ENCODE results near the gene SGSM2.

Gene SGSM2

GRCh38 chr17:2410951-2411350 is 73.7 kb downstream of the SGSM2 start:
- Histone ChIP-seq H3K27me3 (ENCODE audit: insufficient read depth, low read length, poor library complexity) (no peaks in the 10 kb centered on the region), H2AK5ac (ENCODE audit: low read length) (no peak overlapping the region), H3K23ac (ENCODE audit: low read length) (no peak overlapping the region), H3K4me3 (ENCODE audit: low read length) (no peak overlapping the region), H3K9ac (ENCODE audit: low read length) (no peak overlapping the region), H3K4me1 (ENCODE audit: control insufficient read depth, low read depth, low read length) (no peaks in the 10 kb centered on the region), H3K36me3 (ENCODE audit: control insufficient read depth, insufficient read depth, low read length) (no peaks in the 10 kb centered on the region), H3K4ac (ENCODE audit: low read depth, low read length) (no peak overlapping the region), H3K18ac (ENCODE audit: low read length) (no peak overlapping the region), H3K79me2 (ENCODE audit: control insufficient read depth, insufficient read depth, low read length) (no peaks in the 10 kb centered on the region), H2BK120ac (ENCODE audit: low read depth, low read length) (no peak overlapping the region), H4K5ac (ENCODE audit: low read length) (no peak overlapping the region), H2BK5ac (ENCODE audit: low read length) (no peak overlapping the region), H3K79me1 (ENCODE audit: low read length) (no peaks in the 10 kb centered on the region), H2BK15ac (replicated peaks; ENCODE audit: low read depth) (no peak overlapping the region), H3K27ac (ENCODE audit: low read depth, low read length) (no peak overlapping the region), H4K8ac (ENCODE audit: low read depth, low read length) (no peak overlapping the region), H3K56ac (ENCODE audit: low read length) (no peak overlapping the region), H3K4me2 (ENCODE audit: low read length) (no peak overlapping the region)
- WGBS (ENCODE audit: extremely low coverage, insufficient coverage, low lambda C conversion rate): no CpG with 5 or more reads among the region's 7 CpGs
- DNase-seq: no peak

GRCh38 chr17:2412561-2413021 is 75.3 kb downstream of the SGSM2 start:
- no peak overlapping the region for H2BK120ac ChIP-seq (ENCODE audit: low read depth, low read length)
- no peak overlapping the region for H2AK5ac ChIP-seq (ENCODE audit: low read length)
- no peaks in the 10 kb centered on the region for H3K79me2 ChIP-seq (ENCODE audit: control insufficient read depth, insufficient read depth, low read length)
- no peak overlapping the region for H4K5ac ChIP-seq (ENCODE audit: low read length)
- H3K4me2 ChIP-seq (ENCODE audit: low read length): no peak overlapping the region
- peak; percentile 86 for DNase-seq
- no peak overlapping the region for H3K4me3 ChIP-seq (ENCODE audit: low read length)
- H2BK5ac ChIP-seq (ENCODE audit: low read length): no peak overlapping the region
- WGBS (ENCODE audit: extremely low coverage, insufficient coverage, low lambda C conversion rate): no CpG with 5 or more reads among the region's 2 CpGs
- no peak overlapping the region for H3K56ac ChIP-seq (ENCODE audit: low read length)
- no peak overlapping the region for H3K4ac ChIP-seq (ENCODE audit: low read depth, low read length)
- H3K27ac ChIP-seq (ENCODE audit: low read depth, low read length): no peak overlapping the region
- H3K9ac ChIP-seq (ENCODE audit: low read length): no peak overlapping the region
- no peak overlapping the region for H3K18ac ChIP-seq (ENCODE audit: low read length)
- H2BK15ac ChIP-seq (replicated peaks; ENCODE audit: low read depth): no peak overlapping the region
- no peaks in the 10 kb centered on the region for H3K27me3 ChIP-seq (ENCODE audit: insufficient read depth, low read length, poor library complexity)
- H3K79me1 ChIP-seq (ENCODE audit: low read length): peaks cover 2% of the 10 kb centered on the region
- H4K8ac ChIP-seq (ENCODE audit: low read depth, low read length): no peak overlapping the region
- no peaks in the 10 kb centered on the region for H3K36me3 ChIP-seq (ENCODE audit: control insufficient read depth, insufficient read depth, low read length)
- H3K23ac ChIP-seq (ENCODE audit: low read length): no peak overlapping the region
- H3K4me1 ChIP-seq (ENCODE audit: control insufficient read depth, low read depth, low read length): no peaks in the 10 kb centered on the region

GRCh38 chr17:2414446-2415064 is 77.3 kb downstream of the SGSM2 start:
- no peak overlapping the region for H2BK5ac ChIP-seq (ENCODE audit: low read length)
- H4K5ac ChIP-seq (ENCODE audit: low read length): no peak overlapping the region
- no peak overlapping the region for H3K4ac ChIP-seq (ENCODE audit: low read depth, low read length)
- no peaks in the 10 kb centered on the region for H3K4me1 ChIP-seq (ENCODE audit: control insufficient read depth, low read depth, low read length)
- no peaks in the 10 kb centered on the region for H3K27me3 ChIP-seq (ENCODE audit: insufficient read depth, low read length, poor library complexity)
- no CpG with 5 or more reads among the region's 22 CpGs for WGBS (ENCODE audit: extremely low coverage, insufficient coverage, low lambda C conversion rate)
- no peak overlapping the region for H3K4me3 ChIP-seq (ENCODE audit: low read length)
- no peak overlapping the region for H3K18ac ChIP-seq (ENCODE audit: low read length)
- H3K9ac ChIP-seq (ENCODE audit: low read length): no peak overlapping the region
- H3K23ac ChIP-seq (ENCODE audit: low read length): no peak overlapping the region
- H3K27ac ChIP-seq (ENCODE audit: low read depth, low read length): no peak overlapping the region
- no peak overlapping the region for H2AK5ac ChIP-seq (ENCODE audit: low read length)
- no peak overlapping the region for H3K4me2 ChIP-seq (ENCODE audit: low read length)
- H2BK120ac ChIP-seq (ENCODE audit: low read depth, low read length): no peak overlapping the region
- no peaks in the 10 kb centered on the region for H3K79me2 ChIP-seq (ENCODE audit: control insufficient read depth, insufficient read depth, low read length)
- no peak overlapping the region for H4K8ac ChIP-seq (ENCODE audit: low read depth, low read length)
- no peak overlapping the region for H2BK15ac ChIP-seq (replicated peaks; ENCODE audit: low read depth)
- no peak overlapping the region for H3K56ac ChIP-seq (ENCODE audit: low read length)
- peaks cover 4% of the 10 kb centered on the region for H3K36me3 ChIP-seq (ENCODE audit: control insufficient read depth, insufficient read depth, low read length)
- no peak for DNase-seq
- peaks cover 2% of the 10 kb centered on the region for H3K79me1 ChIP-seq (ENCODE audit: low read length)

- Histone ChIP-seq H3K4me3 (ENCODE audit: low read length) (no peak overlapping the region), H3K56ac (ENCODE audit: low read length) (no peak overlapping the region), H3K36me3 (ENCODE audit: control insufficient read depth, insufficient read depth, low read length) (peaks cover 4% of the 10 kb centered on the region), H3K79me2 (ENCODE audit: control insufficient read depth, insufficient read depth, low read length) (no peaks in the 10 kb centered on the region), H2BK120ac (ENCODE audit: low read depth, low read length) (no peak overlapping the region), H3K79me1 (ENCODE audit: low read length) (peaks cover 2% of the 10 kb centered on the region), H3K4me1 (ENCODE audit: control insufficient read depth, low read depth, low read length) (no peaks in the 10 kb centered on the region), H2AK5ac (ENCODE audit: low read length) (no peak overlapping the region), H3K4ac (ENCODE audit: low read depth, low read length) (no peak overlapping the region), H2BK5ac (ENCODE audit: low read length) (no peak overlapping the region), H3K18ac (ENCODE audit: low read length) (no peak overlapping the region), H3K27ac (ENCODE audit: low read depth, low read length) (no peak overlapping the region), H3K23ac (ENCODE audit: low read length) (no peak overlapping the region), H3K9ac (ENCODE audit: low read length) (no peak overlapping the region), H4K8ac (ENCODE audit: low read depth, low read length) (no peak overlapping the region), H4K5ac (ENCODE audit: low read length) (no peak overlapping the region), H2BK15ac (replicated peaks; ENCODE audit: low read depth) (no peak overlapping the region), H3K4me2 (ENCODE audit: low read length) (no peak overlapping the region), H3K27me3 (ENCODE audit: insufficient read depth, low read length, poor library complexity) (no peaks in the 10 kb centered on the region)
- DNase-seq: no peak
- WGBS (ENCODE audit: extremely low coverage, insufficient coverage, low lambda C conversion rate): no CpG with 5 or more reads among the region's 9 CpGs
These were observed 77.8 kb downstream of the SGSM2 start for GRCh38 chr17:2415081-2415480.

GRCh38 chr17:2416010-2416734 is 78.9 kb downstream of the SGSM2 start:
- Histone ChIP-seq H3K36me3 (ENCODE audit: control insufficient read depth, insufficient read depth, low read length) (peaks cover 4% of the 10 kb centered on the region), H2AK5ac (ENCODE audit: low read length) (no peak overlapping the region), H3K56ac (ENCODE audit: low read length) (no peak overlapping the region), H3K27ac (ENCODE audit: low read depth, low read length) (no peak overlapping the region), H3K79me1 (ENCODE audit: low read length) (peaks cover 2% of the 10 kb centered on the region), H4K5ac (ENCODE audit: low read length) (no peak overlapping the region), H4K8ac (ENCODE audit: low read depth, low read length) (no peak overlapping the region), H3K4ac (ENCODE audit: low read depth, low read length) (no peak overlapping the region), H3K18ac (ENCODE audit: low read length) (no peak overlapping the region), H3K23ac (ENCODE audit: low read length) (no peak overlapping the region), H3K27me3 (ENCODE audit: insufficient read depth, low read length, poor library complexity) (no peaks in the 10 kb centered on the region), H3K4me3 (ENCODE audit: low read length) (no peak overlapping the region), H3K79me2 (ENCODE audit: control insufficient read depth, insufficient read depth, low read length) (no peaks in the 10 kb centered on the region), H2BK15ac (replicated peaks; ENCODE audit: low read depth) (no peak overlapping the region), H3K4me2 (ENCODE audit: low read length) (no peak overlapping the region), H2BK5ac (ENCODE audit: low read length) (no peak overlapping the region), H2BK120ac (ENCODE audit: low read depth, low read length) (no peak overlapping the region), H3K4me1 (ENCODE audit: control insufficient read depth, low read depth, low read length) (no peaks in the 10 kb centered on the region), H3K9ac (ENCODE audit: low read length) (no peak overlapping the region)
- peak; percentile 85 for DNase-seq
- WGBS (ENCODE audit: extremely low coverage, insufficient coverage, low lambda C conversion rate): no CpG with 5 or more reads among the region's 19 CpGs
